ENCODE measurements around the gene ARHGAP4. TPM values are rescaled to one million over a fixed set of nuclear protein-coding genes. Genes with fewer than 3 reads are reported as not detected.
A peak's percentile ranks its signal among the peaks of the same experiment; 100 is the strongest.

Gene ARHGAP4
- total RNA-seq, 6 donors from 2014 or later = 33.4 to 353 (median 82.6) TPM

- no peak for TF ChIP-seq CTCF (IDR thresholded peaks at IDR 0.05)
- no peak for TF ChIP-seq POLR2AphosphoS5 (IDR thresholded peaks at IDR 0.05)
- no peak for TF ChIP-seq EP300 (IDR thresholded peaks at IDR 0.05)
- TF ChIP-seq POLR2A (IDR thresholded peaks at IDR 0.05) = no peak
- peak overlapping the region; percentile 60 to 76 (median 70) for H3K27ac ChIP-seq
- DNase-seq = no peak
Observed at GRCh38 chrX:153934148-153934761, 8.2 kb upstream of the ARHGAP4 start.

DNA sequence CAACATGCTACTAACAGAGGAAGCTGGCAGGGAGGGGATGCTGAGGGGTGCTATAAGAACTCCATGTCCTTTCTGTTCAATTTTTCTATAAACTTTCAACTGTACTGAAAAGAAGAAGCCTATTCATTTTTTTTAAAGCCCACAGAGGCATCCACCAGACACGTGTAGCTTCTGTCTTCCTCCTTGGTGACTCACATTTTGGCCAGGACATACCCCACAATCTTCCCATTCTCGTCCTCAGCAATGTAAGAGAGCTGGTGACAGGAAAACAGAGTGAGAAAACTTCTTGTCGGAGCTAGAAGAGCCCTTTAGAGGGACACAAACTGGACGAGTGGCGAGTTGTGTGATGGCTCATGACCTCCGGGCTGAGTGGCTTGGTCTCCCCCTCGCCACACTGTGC, 7.7 kb upstream of the ARHGAP4 start:
- H3K4me1 ChIP-seq = peaks cover 8 to 43% (median 19%) of the 10 kb centered on the region in 4 donors
- no peaks in the 10 kb centered on the region for H3K9me3 ChIP-seq
- DNase-seq = no peak
- H3K27ac ChIP-seq = peak overlapping the region; percentile 60 to 76 (median 70)
- H3K4me3 ChIP-seq = peak overlapping the region; percentile 60 to 78 (median 73)
- no peaks in the 10 kb centered on the region for H3K27me3 ChIP-seq
- peaks cover 0 to 33% (median 11%) of the 10 kb centered on the region in 4 donors for H3K36me3 ChIP-seq
- ATAC-seq (ENCODE audit: low FRiP score in 2 of 2) = no peak
- TF ChIP-seq POLR2A (IDR thresholded peaks at IDR 0.05) = no peak
- no peak for TF ChIP-seq POLR2AphosphoS5 (IDR thresholded peaks at IDR 0.05)
- no peak for TF ChIP-seq EP300 (IDR thresholded peaks at IDR 0.05)
- TF ChIP-seq CTCF (IDR thresholded peaks at IDR 0.05) = no peak
- 0 to 54% methylated on average over 1 to 7 of the region's 7 CpGs for WGBS, 2 donors

More at GRCh38 chrX:153934148-153934761, 8.2 kb upstream of the ARHGAP4 start:
- H3K36me3 ChIP-seq = peaks cover 0 to 33% (median 11%) of the 10 kb centered on the region in 4 donors
- no peaks in the 10 kb centered on the region for H3K27me3 ChIP-seq
- 26% methylated on average over 17 of the region's 33 CpGs; no CpG with 5 or more reads in 1 of the 2 donors for WGBS, 2 donors
- peaks cover 8 to 38% (median 14%) of the 10 kb centered on the region in 4 donors for H3K4me1 ChIP-seq
- peak overlapping the region; percentile 60 to 78 (median 73) for H3K4me3 ChIP-seq
- H3K9me3 ChIP-seq = no peaks in the 10 kb centered on the region
- ATAC-seq (ENCODE audit: low FRiP score in 2 of 2) = peak; percentile 4 to 20

- DNase-seq (no peak), ATAC-seq (ENCODE audit: low FRiP score in 2 of 2) (no peak)
- TF ChIP-seq EP300 (IDR thresholded peaks at IDR 0.05) (no peak), CTCF (IDR thresholded peaks at IDR 0.05) (no peak), POLR2AphosphoS5 (IDR thresholded peaks at IDR 0.05) (no peak), POLR2A (IDR thresholded peaks at IDR 0.05) (no peak)
- no peaks in the 10 kb centered on the region for H3K27me3 ChIP-seq
- no peak overlapping the region for H3K4me3 ChIP-seq
- H3K4me1 ChIP-seq = peaks cover 8 to 51% (median 23%) of the 10 kb centered on the region in 4 donors
- H3K27ac ChIP-seq = peak overlapping the region in 1 of 4 donors; percentile 34
- no peaks in the 10 kb centered on the region for H3K9me3 ChIP-seq
- 89 to 92% methylated on average over 6 to 13 of the region's 13 CpGs for WGBS, 2 donors
- H3K36me3 ChIP-seq = peaks cover 0 to 33% (median 11%) of the 10 kb centered on the region in 4 donors
Observed at GRCh38 chrX:153932220-153932915, 6.3 kb upstream of the ARHGAP4 start.

- no peak for DNase-seq
- no peak for TF ChIP-seq CTCF (IDR thresholded peaks at IDR 0.05)
- TF ChIP-seq EP300 (IDR thresholded peaks at IDR 0.05) = no peak
- TF ChIP-seq POLR2AphosphoS5 (IDR thresholded peaks at IDR 0.05) = no peak
- TF ChIP-seq POLR2A (IDR thresholded peaks at IDR 0.05) = no peak
- Histone ChIP-seq H3K9me3 (no peaks in the 10 kb centered on the region), H3K27me3 (no peaks in the 10 kb centered on the region), H3K27ac (peak overlapping the region in 2 of 4 donors; percentile 34 to 60), H3K4me3 (no peak overlapping the region), H3K36me3 (peaks cover 0 to 33% (median 11%) of the 10 kb centered on the region in 4 donors), H3K4me1 (peaks cover 8 to 57% (median 29%) of the 10 kb centered on the region in 4 donors)
- 93 to 94% methylated on average over 4 to 13 of the region's 13 CpGs for WGBS, 2 donors
- no peak for ATAC-seq (ENCODE audit: low FRiP score in 2 of 2)
Observed at GRCh38 chrX:153931748-153932147, 5.7 kb upstream of the ARHGAP4 start.

All from upper lobe of left lung (tissue), 6 donors.